Activated effector memory CD4-positive, alpha-beta T cell treated with Interleukin-2 at 50 U/mL for 16 hours (primary cell): Measurements from ENCODE around the gene CLHC1.
"Not testable (repeated sequence)": the region's sequence is repeated elsewhere in the genome, so short reads cannot be mapped to it uniquely, and the experiment has no call there.

ENCODE experiments used
- DNase-seq: peaks from one replicate; pipeline ENCODE4 v3.0.0-alpha.2; 2020

Gene CLHC1

GRCh38 chr2:55152475-55153412, 79.3 kb downstream of the CLHC1 start:
- no peak for DNase-seq

- DNase-seq = no peak
These were observed 80.2 kb downstream of the CLHC1 start for GRCh38 chr2:55151733-55152433.

GRCh38 chr2:55150834-55151233, 81.3 kb downstream of the CLHC1 start:
- no peak for DNase-seq

DNA sequence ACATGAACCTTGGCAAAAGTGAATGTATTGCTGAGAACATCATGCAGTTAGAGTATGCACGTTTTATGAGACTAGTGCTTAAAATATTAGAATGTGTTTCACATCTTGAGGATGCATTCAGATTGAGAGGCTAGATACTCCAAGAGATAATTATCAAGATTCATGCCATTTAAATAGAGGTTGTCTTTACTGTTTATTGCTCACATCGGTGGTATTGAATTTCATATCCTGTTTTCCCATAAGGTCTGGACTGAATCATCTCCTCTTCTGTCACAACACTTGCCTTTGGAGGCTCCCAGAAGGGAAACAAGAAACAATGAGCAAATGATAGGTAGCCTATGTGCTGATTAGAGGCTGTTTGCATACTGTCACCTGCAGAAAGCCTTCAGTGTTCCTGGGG, 83.8 kb downstream of the CLHC1 start:
- no peak for DNase-seq

GRCh38 chr2:55147531-55147930, 84.6 kb downstream of the CLHC1 start:
- no peak for DNase-seq

- no peak for DNase-seq
These were observed 85.1 kb downstream of the CLHC1 start for GRCh38 chr2:55147041-55147440.

DNA sequence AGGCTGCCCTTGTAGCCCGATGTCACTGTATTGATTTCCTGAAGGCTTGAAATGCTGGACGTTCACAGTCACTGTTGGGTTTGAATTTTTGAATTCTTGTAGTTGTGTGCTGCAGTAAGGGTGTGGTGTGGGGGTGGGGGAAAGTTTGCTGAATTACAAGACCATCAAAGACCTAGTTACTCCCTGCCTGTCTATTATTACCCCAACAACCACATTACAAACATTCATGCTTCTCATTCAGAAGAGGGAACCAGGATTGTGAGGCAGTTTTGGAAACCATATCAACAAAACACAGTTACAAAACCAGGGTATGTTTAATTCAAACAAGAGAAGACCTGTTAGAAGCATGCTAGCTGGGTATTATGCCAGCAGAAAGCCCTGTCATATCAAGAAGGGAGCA, 85.8 kb downstream of the CLHC1 start:
- DNase-seq = no peak

DNA sequence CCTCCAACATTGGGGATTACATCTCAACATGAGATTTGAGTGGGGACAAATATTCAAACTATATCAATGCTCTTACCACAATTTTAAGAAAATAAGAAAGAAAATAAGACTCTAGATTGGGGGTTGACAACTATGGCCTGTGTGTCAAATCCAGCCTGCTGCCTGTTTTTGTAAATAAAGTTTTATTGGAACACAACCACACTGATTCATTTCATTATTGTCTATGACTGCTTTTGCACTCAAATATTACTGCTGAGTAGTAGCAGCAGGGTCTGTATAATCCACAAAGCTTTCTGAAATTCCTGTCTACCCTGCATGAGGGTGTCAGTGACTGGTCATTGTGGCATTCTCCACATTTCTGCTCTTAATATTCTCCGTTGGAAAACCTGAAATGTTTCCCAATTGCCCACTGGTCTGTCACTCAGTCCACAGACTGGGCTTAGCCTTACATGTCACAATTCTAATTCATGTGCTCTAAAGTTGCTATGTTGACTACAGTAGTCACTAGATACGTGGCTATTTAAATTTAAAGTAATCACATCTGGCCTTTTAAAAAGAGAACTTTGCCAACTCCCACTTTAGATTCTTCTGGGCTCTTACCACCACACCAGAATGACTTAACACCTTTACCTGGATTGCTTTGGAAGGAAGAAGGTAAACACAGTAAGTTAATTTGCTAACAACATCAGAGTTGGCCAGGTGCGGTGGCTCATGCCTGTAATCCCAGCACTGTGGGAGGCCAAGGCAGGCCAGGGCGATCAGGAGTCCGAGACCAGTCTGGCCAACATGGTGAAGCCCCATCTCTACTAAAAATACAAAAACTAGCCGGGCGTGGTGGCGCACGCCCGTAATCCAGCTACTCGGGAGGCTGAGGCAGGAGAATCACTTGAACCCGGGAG, 86.9 kb downstream of the CLHC1 start:
- no peak for DNase-seq

DNA sequence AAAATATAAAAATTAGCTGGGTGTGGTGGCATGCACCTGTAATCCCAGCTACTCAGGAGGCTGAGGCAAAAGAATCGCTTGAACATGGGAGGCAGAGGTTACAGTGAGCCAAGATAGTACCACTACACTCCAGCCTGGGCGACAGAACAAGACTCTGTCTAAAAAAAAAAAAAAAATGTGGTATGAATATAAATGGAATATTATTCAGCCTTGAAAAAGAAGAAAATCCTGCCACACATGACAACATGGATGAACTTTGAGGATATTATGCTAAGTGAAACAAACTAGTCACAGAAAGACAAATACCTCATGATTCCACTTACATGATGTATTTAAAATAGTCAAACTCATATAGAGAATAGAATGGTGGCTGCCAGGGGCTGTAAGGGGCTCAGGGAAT, 88.4 kb downstream of the CLHC1 start:
- not testable (repeated sequence) for DNase-seq

DNA sequence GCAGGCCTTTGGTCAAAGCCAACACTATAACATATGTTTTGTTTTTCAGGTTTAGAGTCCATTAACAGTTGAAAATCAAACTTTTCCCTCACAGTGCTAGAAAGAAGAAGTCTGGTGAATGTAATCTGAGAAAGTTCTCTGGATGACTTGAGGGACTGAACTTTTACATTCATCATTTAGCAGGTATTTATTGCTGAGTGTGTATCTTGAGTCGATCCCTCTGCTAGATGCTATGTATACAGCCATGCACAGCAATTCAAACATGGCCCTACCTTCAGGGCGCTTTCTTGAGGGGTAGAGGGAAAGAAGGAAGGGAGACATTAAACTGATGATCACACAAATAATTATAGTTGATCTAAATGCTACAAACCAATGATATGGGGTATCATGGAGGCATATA, 89.6 kb downstream of the CLHC1 start:
- no peak for DNase-seq

- DNase-seq = no peak
These were observed 90.3 kb downstream of the CLHC1 start for GRCh38 chr2:55141572-55142413.

GRCh38 chr2:55140316-55141219, 91.5 kb downstream of the CLHC1 start:
- no peak for DNase-seq

DNA sequence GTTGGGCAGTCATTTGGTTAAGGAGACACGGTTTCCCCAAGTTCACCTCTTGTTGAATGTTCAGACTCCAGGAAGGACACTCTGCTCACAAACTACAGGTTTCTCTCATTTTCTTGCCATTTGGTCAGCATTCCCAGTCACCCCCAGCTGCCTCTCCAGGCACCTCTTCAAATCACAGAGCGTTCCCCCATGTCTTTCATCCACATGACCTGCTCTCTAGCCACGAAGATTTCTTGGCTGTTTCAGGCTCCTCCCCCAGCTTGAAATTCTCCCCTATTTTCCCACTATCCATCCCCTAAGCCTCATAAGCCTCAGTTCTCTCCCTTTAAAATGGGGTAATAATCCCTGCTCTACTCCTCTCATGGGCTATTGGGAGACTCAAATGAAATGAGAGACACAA, 92.8 kb downstream of the CLHC1 start:
- DNase-seq = no peak

DNA sequence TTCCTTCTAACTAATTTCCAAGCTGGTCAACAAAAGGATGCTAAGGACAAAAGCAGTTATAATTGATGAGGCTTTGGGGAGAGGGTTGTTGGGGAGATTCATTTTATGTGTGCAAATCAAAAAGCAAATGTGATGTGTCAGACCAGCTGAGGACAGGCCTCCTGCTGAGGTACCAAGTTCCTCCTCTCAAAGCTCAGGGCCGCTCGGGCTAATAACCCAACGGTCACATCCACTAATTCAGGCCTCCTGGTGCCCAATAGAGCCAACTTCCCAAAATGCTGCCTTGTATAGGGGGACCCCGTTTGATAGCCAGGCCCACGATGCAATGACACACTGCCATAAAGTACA, 93.2 kb downstream of the CLHC1 start:
- DNase-seq = no peak

GRCh38 chr2:55138014-55138881, 93.8 kb downstream of the CLHC1 start:
- no peak for DNase-seq

- no peak for DNase-seq
These were observed 94.8 kb downstream of the CLHC1 start for GRCh38 chr2:55137024-55137958.

- DNase-seq = no peak
These were observed 96.0 kb downstream of the CLHC1 start for GRCh38 chr2:55136138-55136541.

DNA sequence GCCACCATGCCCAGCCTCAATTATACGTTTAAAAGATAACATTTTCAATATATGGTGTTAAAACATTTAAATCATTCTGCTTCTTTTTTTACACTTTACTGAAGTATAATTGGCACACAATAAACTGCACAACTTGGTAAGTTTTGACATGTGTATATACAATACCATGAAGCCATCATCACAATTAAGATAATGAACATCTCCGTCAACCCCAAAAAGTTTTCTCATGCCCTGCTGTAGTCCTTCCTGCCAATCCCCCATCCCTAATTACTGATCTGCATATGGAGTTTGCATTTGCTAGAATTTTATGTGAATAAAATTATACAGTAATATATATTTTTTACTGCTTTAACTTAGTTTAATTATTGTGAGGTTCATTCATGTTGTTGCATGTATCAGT, 96.6 kb downstream of the CLHC1 start:
- DNase-seq = no peak

DNA sequence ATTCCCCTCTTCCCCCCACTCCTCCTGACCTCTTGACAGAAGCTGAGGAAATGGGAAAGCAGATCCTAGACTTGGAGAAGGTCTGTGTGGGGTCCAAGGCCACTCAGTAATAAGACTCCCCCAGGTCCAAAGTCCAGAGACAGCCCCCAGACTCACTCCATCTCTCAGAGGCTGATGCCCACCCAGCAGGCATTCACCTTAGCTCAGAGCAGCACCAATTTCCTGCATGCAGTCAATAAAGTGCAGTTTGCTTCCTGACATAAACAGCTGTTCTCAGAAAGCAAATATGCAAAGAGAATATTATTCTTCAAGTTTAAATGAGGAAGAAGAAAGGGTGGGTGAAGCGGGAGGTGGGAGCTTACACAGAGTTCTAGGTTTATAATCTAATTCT, 97.8 kb downstream of the CLHC1 start:
- no peak for DNase-seq
